K562 (cell line): ENCODE results near the gene TMEFF1. TPM values are rescaled to one million over a fixed set of nuclear protein-coding genes. Genes with fewer than 3 reads are reported as not detected.

ENCODE experiments used
- CXXC5 ChIP-seq: fragments of 250-450 bp; sonication (Bioruptor Pico); IDR thresholded peaks from 2 replicates; pipeline ENCODE4 v1.8.0; 2022; ENCODE audit warnings: inconsistent platforms, mild to moderate bottlenecking, moderate library complexity
- GABPB2 ChIP-seq: fragments of 250-450 bp; sonication (Bioruptor Pico); conservative IDR thresholded peaks from 2 replicates; pipeline ENCODE4 v1.5.1; 2021; ENCODE audit warnings: mild to moderate bottlenecking
- HNRNPH1 ChIP-seq: fragments of 200-400 bp; formaldehyde crosslinking; optimal IDR thresholded peaks from 2 replicates; pipeline ENCODE3; 2017; ENCODE audit warnings: low read depth, mild to moderate bottlenecking, low read length, moderate library complexity
- KDM2B ChIP-seq: fragments of 250-450 bp; sonication (Bioruptor Pico); IDR thresholded peaks from 2 replicates; pipeline ENCODE4 v1.8.0; 2021; ENCODE audit warnings: mild to moderate bottlenecking, moderate library complexity
- MCM3 ChIP-seq: fragments of 450-650 bp; IDR thresholded peaks from 2 replicates; pipeline ENCODE4 v1.6.1; 2016
- MXI1 ChIP-seq: IDR thresholded peaks from 2 replicates; pipeline ENCODE4 v1.6.1; 2011; ENCODE audit warnings: low read depth, mild to moderate bottlenecking, improper control_type of control experiment, low read length
- PTBP1 ChIP-seq: fragments of 200-400 bp; formaldehyde crosslinking; IDR thresholded peaks from 2 replicates; pipeline ENCODE4 v1.6.1; 2017; ENCODE audit warnings: low read depth, low read length
- SMARCC2 ChIP-seq: fragments of 450-650 bp; IDR thresholded peaks from 2 replicates; pipeline ENCODE4 v1.6.1; 2017; ENCODE audit warnings: antibody characterized with exemption, moderate library complexity, mild to moderate bottlenecking, low read depth
- SUPT5H ChIP-seq: fragments of 450-650 bp; IDR thresholded peaks from 2 replicates; pipeline ENCODE4 v1.6.1; 2016
- ZKSCAN8 ChIP-seq: fragments of 200-800 bp; sonication (Bioruptor generic); IDR thresholded peaks from 2 replicates; pipeline ENCODE4 v1.6.1; 2016; ENCODE audit warnings: missing genetic modification characterization, missing compliant biosample characterization
- ZNF134 ChIP-seq: fragments of 250-450 bp; sonication (Bioruptor Pico); conservative IDR thresholded peaks from 2 replicates; pipeline ENCODE4 v1.4.0; 2020
- ZNF668 ChIP-seq: fragments of 250-450 bp; sonication (Bioruptor Pico); IDR thresholded peaks from 2 replicates; pipeline ENCODE4 v1.8.0; 2022; ENCODE audit warnings: mild to moderate bottlenecking, inconsistent platforms
- ZNF717 ChIP-seq: fragments of 250-450 bp; sonication (Bioruptor Pico); IDR thresholded peaks from 2 replicates; pipeline ENCODE4 v1.5.0; 2021
- polyA plus RNA-seq, 8 experiments: library from polyadenylated mRNA; depleted of rRNA in 4 of 8; stranded (reverse) in 5 of 8; unstranded in 3 of 8; fragments of >200 nt; fragmentation: Nextera tagmentation in 2 of 8; fragmentation: Illumina TruSeq in 1 of 8; extraction: Ambion mirVana in 2 of 8; extraction: Trizol in 1 of 8; gene quantifications; 2 replicates each; pipeline versions ENCODE4 v1.2.1 to v1.2.3, GENCODE V29; 2011 to 2014; ENCODE audit warnings: inconsistent platforms in 1 of 8, missing spikeins in 1 of 8
- total RNA-seq, 7 experiments: library from RNA; depleted of rRNA in 6 of 7; stranded (reverse); fragments of >200 nt in 6 of 7; fragmentation: Illumina TruSeq in 2 of 7; extraction: Trizol in 2 of 7; gene quantifications; 2 replicates each; pipeline versions ENCODE4 v1.2.1 to v1.2.3, GENCODE V29; 2011 to 2021; ENCODE audit warnings: low replicate concordance in 1 of 7
- TF ChIP-seq, protein P1 (sequence below): IDR thresholded peaks from 2 replicates; pipeline ENCODE4 v1.6.1; 2011; ENCODE audit warnings: borderline replicate concordance, low read depth, mild to moderate bottlenecking, moderate library complexity, low read length; ENCODE audit not compliant: insufficient read depth, poor library complexity, severe bottlenecking
- TF ChIP-seq, protein P2 (sequence below): fragments of 250-450 bp; sonication (Bioruptor Pico); IDR thresholded peaks from 2 replicates; pipeline ENCODE4 v1.8.0; 2022; ENCODE audit warnings: inconsistent platforms, mild to moderate bottlenecking, moderate library complexity, borderline replicate concordance
- TF ChIP-seq, protein P3 (sequence below): fragments of 250-450 bp; sonication (Bioruptor Pico); IDR thresholded peaks from 2 replicates; pipeline ENCODE4 v1.8.0; 2021; ENCODE audit warnings: moderate library complexity, mild to moderate bottlenecking, inconsistent platforms
- TF ChIP-seq, protein P4 (sequence below): fragments of 250-450 bp; sonication (Bioruptor Pico); IDR thresholded peaks from 2 replicates; pipeline ENCODE4 v1.4.0; 2020; ENCODE audit warnings: mild to moderate bottlenecking, moderate library complexity, borderline replicate concordance
- TF ChIP-seq, protein P5 (sequence below): fragments of 250-450 bp; sonication (Bioruptor Pico); IDR thresholded peaks from 2 replicates; pipeline ENCODE4 v1.8.0; 2021; ENCODE audit warnings: mild to moderate bottlenecking, moderate library complexity
- TF ChIP-seq, protein P6 (sequence below): fragments of 450-650 bp; conservative IDR thresholded peaks from 2 replicates; pipeline ENCODE4 v1.6.1; 2016; ENCODE audit warnings: missing genetic modification characterization, low read depth, mild to moderate bottlenecking, missing compliant biosample characterization, moderate library complexity

Gene TMEFF1
- total and polyA plus RNA-seq, 9 of the 15 experiments (the other 6 are each of a cell fraction or from before 2014, with no cell fraction given), result 0.07 to 1.1 (median 0.28) TPM; not detected in 2

DNA sequence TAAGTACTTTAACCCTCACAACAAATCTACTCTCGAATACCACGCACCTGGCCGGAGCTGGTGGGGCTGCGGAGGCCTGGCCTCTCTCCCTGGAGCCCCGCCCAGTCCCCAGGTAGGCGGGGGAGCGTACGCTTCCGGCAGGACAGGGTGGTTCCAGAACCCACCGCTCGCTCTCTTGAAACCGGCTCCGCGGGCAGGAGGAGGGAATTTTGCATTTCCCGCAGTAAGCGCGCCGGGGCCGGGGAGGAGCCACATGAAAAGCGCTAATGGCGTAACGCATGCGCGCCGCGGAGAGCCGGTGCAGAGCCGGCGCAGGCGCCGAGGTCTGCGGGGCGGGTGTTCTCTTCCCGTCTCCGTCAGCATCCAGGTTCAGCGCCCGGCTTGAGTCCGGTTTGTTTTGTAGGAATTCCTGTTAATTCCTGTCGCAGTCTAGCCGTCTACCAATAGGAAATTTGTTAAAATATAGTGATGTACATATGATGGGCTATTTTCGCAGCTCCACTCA is 125.7 kb downstream of the TMEFF1 start (continued):
- TF ChIP-seq MXI1 (no peak), CXXC5 (CRISPR knock-in tag) (peak; percentile 72), KDM2B (CRISPR knock-in tag) (no peak), SMARCC2 (no peak), ZNF668 (no peak), MCM3 (no peak), PTBP1 (no peak), ZNF717 (CRISPR knock-in tag) (no peak), GABPB2 (no peak), SUPT5H (no peak), ZKSCAN8 (no peak), ZNF134 (CRISPR knock-in tag) (no peak), HNRNPH1 (peak; percentile 74)
- TF ChIP-seq, protein P1, sequence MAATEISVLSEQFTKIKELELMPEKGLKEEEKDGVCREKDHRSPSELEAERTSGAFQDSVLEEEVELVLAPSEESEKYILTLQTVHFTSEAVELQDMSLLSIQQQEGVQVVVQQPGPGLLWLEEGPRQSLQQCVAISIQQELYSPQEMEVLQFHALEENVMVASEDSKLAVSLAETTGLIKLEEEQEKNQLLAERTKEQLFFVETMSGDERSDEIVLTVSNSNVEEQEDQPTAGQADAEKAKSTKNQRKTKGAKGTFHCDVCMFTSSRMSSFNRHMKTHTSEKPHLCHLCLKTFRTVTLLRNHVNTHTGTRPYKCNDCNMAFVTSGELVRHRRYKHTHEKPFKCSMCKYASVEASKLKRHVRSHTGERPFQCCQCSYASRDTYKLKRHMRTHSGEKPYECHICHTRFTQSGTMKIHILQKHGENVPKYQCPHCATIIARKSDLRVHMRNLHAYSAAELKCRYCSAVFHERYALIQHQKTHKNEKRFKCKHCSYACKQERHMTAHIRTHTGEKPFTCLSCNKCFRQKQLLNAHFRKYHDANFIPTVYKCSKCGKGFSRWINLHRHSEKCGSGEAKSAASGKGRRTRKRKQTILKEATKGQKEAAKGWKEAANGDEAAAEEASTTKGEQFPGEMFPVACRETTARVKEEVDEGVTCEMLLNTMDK, result no peak
- TF ChIP-seq, protein P2, sequence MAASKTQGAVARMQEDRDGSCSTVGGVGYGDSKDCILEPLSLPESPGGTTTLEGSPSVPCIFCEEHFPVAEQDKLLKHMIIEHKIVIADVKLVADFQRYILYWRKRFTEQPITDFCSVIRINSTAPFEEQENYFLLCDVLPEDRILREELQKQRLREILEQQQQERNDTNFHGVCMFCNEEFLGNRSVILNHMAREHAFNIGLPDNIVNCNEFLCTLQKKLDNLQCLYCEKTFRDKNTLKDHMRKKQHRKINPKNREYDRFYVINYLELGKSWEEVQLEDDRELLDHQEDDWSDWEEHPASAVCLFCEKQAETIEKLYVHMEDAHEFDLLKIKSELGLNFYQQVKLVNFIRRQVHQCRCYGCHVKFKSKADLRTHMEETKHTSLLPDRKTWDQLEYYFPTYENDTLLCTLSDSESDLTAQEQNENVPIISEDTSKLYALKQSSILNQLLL, result no peak
- TF ChIP-seq, protein P3, sequence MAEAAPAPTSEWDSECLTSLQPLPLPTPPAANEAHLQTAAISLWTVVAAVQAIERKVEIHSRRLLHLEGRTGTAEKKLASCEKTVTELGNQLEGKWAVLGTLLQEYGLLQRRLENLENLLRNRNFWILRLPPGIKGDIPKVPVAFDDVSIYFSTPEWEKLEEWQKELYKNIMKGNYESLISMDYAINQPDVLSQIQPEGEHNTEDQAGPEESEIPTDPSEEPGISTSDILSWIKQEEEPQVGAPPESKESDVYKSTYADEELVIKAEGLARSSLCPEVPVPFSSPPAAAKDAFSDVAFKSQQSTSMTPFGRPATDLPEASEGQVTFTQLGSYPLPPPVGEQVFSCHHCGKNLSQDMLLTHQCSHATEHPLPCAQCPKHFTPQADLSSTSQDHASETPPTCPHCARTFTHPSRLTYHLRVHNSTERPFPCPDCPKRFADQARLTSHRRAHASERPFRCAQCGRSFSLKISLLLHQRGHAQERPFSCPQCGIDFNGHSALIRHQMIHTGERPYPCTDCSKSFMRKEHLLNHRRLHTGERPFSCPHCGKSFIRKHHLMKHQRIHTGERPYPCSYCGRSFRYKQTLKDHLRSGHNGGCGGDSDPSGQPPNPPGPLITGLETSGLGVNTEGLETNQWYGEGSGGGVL, result no peak
- TF ChIP-seq, protein P4, sequence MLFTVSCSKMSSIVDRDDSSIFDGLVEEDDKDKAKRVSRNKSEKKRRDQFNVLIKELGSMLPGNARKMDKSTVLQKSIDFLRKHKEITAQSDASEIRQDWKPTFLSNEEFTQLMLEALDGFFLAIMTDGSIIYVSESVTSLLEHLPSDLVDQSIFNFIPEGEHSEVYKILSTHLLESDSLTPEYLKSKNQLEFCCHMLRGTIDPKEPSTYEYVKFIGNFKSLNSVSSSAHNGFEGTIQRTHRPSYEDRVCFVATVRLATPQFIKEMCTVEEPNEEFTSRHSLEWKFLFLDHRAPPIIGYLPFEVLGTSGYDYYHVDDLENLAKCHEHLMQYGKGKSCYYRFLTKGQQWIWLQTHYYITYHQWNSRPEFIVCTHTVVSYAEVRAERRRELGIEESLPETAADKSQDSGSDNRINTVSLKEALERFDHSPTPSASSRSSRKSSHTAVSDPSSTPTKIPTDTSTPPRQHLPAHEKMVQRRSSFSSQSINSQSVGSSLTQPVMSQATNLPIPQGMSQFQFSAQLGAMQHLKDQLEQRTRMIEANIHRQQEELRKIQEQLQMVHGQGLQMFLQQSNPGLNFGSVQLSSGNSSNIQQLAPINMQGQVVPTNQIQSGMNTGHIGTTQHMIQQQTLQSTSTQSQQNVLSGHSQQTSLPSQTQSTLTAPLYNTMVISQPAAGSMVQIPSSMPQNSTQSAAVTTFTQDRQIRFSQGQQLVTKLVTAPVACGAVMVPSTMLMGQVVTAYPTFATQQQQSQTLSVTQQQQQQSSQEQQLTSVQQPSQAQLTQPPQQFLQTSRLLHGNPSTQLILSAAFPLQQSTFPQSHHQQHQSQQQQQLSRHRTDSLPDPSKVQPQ (CRISPR knock-in tag), result no peak
- TF ChIP-seq, protein P5, sequence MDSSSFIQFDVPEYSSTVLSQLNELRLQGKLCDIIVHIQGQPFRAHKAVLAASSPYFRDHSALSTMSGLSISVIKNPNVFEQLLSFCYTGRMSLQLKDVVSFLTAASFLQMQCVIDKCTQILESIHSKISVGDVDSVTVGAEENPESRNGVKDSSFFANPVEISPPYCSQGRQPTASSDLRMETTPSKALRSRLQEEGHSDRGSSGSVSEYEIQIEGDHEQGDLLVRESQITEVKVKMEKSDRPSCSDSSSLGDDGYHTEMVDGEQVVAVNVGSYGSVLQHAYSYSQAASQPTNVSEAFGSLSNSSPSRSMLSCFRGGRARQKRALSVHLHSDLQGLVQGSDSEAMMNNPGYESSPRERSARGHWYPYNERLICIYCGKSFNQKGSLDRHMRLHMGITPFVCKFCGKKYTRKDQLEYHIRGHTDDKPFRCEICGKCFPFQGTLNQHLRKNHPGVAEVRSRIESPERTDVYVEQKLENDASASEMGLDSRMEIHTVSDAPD, result no peak
- TF ChIP-seq, protein P6, sequence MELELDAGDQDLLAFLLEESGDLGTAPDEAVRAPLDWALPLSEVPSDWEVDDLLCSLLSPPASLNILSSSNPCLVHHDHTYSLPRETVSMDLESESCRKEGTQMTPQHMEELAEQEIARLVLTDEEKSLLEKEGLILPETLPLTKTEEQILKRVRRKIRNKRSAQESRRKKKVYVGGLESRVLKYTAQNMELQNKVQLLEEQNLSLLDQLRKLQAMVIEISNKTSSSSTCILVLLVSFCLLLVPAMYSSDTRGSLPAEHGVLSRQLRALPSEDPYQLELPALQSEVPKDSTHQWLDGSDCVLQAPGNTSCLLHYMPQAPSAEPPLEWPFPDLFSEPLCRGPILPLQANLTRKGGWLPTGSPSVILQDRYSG, result no peak
